Fibroblast of the aortic adventitia (primary cell): Measurements from ENCODE around the gene NPAT. TPM values are rescaled to one million over a fixed set of nuclear protein-coding genes. Genes with fewer than 3 reads are reported as not detected.
"Not testable (repeated sequence)": the region's sequence is repeated elsewhere in the genome, so short reads cannot be mapped to it uniquely, and the experiment has no call there.

ENCODE experiments used
- DNase-seq: peaks from one replicate; pipeline ENCODE4 v3.0.0-alpha.2; 2010; ENCODE audit warnings: low read depth
- H3K4me3 ChIP-seq: 2 replicates; pipeline ENCODE4 v1.5.1; 2011; ENCODE audit warnings: low read depth, mild to moderate bottlenecking, control low read depth, low read length, moderate library complexity
- CTCF ChIP-seq: IDR thresholded peaks from 2 replicates; pipeline ENCODE4 v1.5.1; 2011; ENCODE audit warnings: mild to moderate bottlenecking, low read length, control low read depth, inconsistent platforms; ENCODE audit not compliant: insufficient read depth
- total RNA-seq: library from RNA; depleted of rRNA; stranded (reverse); fragments of >200 nt; gene quantifications from 2 replicates; pipeline ENCODE4 v1.2.3, GENCODE V29; 2012; ENCODE audit warnings: low replicate concordance

Gene NPAT
- total RNA-seq, 1 donor: 28.9 TPM

GRCh38 chr11:108122166-108122628 lies 100.2 kb downstream of the NPAT start:
- peak overlapping the region; percentile 84 for H3K4me3 ChIP-seq
- peak; percentile 65 for DNase-seq
- no peak for TF ChIP-seq CTCF

GRCh38 chr11:108121274-108122155 lies 100.9 kb downstream of the NPAT start, which contains the start of gene ACAT1:
TSS of gene ACAT1 (plus strand) at chr11:108121567. CDS start at chr11:108121607, 40 bp downstream.
- peak; percentile 36 for TF ChIP-seq CTCF
- DNase-seq: peak; percentile 86
- peak within 1 kb of the TSS; percentile 84 for H3K4me3 ChIP-seq

- not testable (repeated sequence) for DNase-seq
- H3K4me3 ChIP-seq: peak overlapping the region; percentile 84
Measured at GRCh38 chr11:108120936-108121273, 101.5 kb downstream of the NPAT start.

GRCh38 chr11:108117746-108118371 lies 104.6 kb downstream of the NPAT start:
- peak; percentile 82 for DNase-seq
- peak; percentile 62 for TF ChIP-seq CTCF
- H3K4me3 ChIP-seq: no peak overlapping the region

- no peak for TF ChIP-seq CTCF
- no peak overlapping the region for H3K4me3 ChIP-seq
- DNase-seq: peak; percentile 95
Measured at GRCh38 chr11:108115500-108116140, 106.8 kb downstream of the NPAT start.

GRCh38 chr11:108112057-108112456 lies 110.4 kb downstream of the NPAT start:
- H3K4me3 ChIP-seq: no peak overlapping the region
- no peak for TF ChIP-seq CTCF
- DNase-seq: no peak

- no peak for TF ChIP-seq CTCF
- DNase-seq: no peak
- no peak overlapping the region for H3K4me3 ChIP-seq
Measured at GRCh38 chr11:108111126-108111525, 111.3 kb downstream of the NPAT start.
